Thymus (tissue), 11 donors: Measurements from ENCODE around the gene RALGAPA2. TPM values are rescaled to one million over a fixed set of nuclear protein-coding genes. Genes with fewer than 3 reads are reported as not detected.

Experiments
- DNase-seq, 9 donors: peaks; one replicate each; pipeline ENCODE4 v3.0.0-alpha.2; 2013; ENCODE audit warnings: low spot score in 9 of 9, low read depth in 6 of 9, missing footprints in 1 of 9
- H3K27ac ChIP-seq, 2 donors: one replicate each; pipeline ENCODE4 v1.5.1; 2013; ENCODE audit warnings: control low read depth in 1 of 2, low read depth in 1 of 2, low read length in 1 of 2, mild to moderate bottlenecking in 1 of 2, moderate library complexity in 1 of 2
- H3K27me3 ChIP-seq, 2 donors: one replicate each; pipeline ENCODE4 v1.5.1; 2013; ENCODE audit warnings: low read length in 1 of 2; ENCODE audit not compliant: control insufficient read depth in 2 of 2, insufficient read depth in 1 of 2
- H3K36me3 ChIP-seq, 2 donors: one replicate each; pipeline ENCODE4 v1.5.1; 2013; ENCODE audit warnings: low read length in 1 of 2, mild to moderate bottlenecking in 1 of 2, moderate library complexity in 1 of 2; ENCODE audit not compliant: control insufficient read depth in 2 of 2, insufficient read depth in 2 of 2
- H3K4me1 ChIP-seq, 2 donors: one replicate each; pipeline ENCODE4 v1.5.1; 2013; ENCODE audit warnings: low read length in 2 of 2; ENCODE audit not compliant: control insufficient read depth in 2 of 2, insufficient read depth in 2 of 2
- H3K4me3 ChIP-seq, 2 donors: one replicate each; pipeline ENCODE4 v1.5.1; 2013; ENCODE audit warnings: low read length in 2 of 2, control low read depth in 1 of 2, mild to moderate bottlenecking in 1 of 2
- H3K9me3 ChIP-seq, 2 donors: one replicate each; pipeline ENCODE4 v1.5.1; 2013; ENCODE audit warnings: low read length in 1 of 2, mild to moderate bottlenecking in 1 of 2; ENCODE audit not compliant: control insufficient read depth in 2 of 2, insufficient read depth in 1 of 2
- WGBS: extraction: QIAGEN DNeasy Blood & Tissue Kit; methylation state at CpG from one replicate; pipeline ENCODE4 v1.1.7; 2013; 5-methylcytosine and 5-hydroxymethylcytosine counted together
- polyA plus RNA-seq: library from polyadenylated mRNA; stranded (reverse); fragments of 200-250 nt; gene quantifications from one replicate; pipeline ENCODE4 v1.2.3, GENCODE V29; 2013
- total RNA-seq: library from RNA; stranded (reverse); fragments of 120-200 nt; gene quantifications from one replicate; pipeline ENCODE4 v1.2.4, GENCODE V29; 2013
- donor health status: healthy.

The RALGAPA2 gene
- total and polyA plus RNA-seq, 2 donors, result 9.0 to 10.3 TPM

DNA sequence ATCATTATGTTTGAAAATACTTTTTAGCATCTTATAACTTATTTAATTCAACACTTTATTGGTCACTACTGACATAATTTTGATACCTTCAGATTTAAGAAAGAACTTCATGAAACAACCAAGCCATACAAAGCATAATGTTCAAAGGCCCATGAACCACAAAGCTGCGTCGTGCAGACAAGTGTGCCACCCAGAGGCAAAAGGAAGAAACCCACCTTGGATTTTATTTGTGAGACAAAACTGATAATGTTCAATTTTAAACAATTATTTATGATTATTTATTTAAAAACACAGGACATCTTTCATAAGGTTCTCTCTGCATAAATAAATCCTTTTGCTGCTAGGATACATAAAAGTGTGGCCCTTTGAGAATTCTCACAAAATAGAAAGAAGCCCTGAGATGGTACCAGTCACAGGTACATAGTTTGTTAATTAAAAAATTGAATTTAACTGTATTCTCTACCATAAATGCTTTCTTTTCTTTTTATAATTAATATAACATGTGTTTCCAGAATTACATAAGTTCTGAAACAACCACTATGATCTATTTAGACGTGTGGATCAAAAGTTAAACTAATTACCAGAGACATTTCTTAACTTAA lies 143.7 kb downstream of the RALGAPA2 start:
- peaks cover 0 to 5% of the 10 kb centered on the region in 2 donors for H3K4me1 ChIP-seq
- H3K9me3 ChIP-seq, result no peaks in the 10 kb centered on the region
- H3K27me3 ChIP-seq, result no peaks in the 10 kb centered on the region
- DNase-seq, result peak in 7 of 9 donors; percentile 12 to 67 (median 21)
- no peak overlapping the region for H3K27ac ChIP-seq
- H3K4me3 ChIP-seq, result no peak overlapping the region
- 37% methylated on average over 3 of the region's 3 CpGs for WGBS
- H3K36me3 ChIP-seq, result peaks cover 0 to 3% of the 10 kb centered on the region in 2 donors

DNA sequence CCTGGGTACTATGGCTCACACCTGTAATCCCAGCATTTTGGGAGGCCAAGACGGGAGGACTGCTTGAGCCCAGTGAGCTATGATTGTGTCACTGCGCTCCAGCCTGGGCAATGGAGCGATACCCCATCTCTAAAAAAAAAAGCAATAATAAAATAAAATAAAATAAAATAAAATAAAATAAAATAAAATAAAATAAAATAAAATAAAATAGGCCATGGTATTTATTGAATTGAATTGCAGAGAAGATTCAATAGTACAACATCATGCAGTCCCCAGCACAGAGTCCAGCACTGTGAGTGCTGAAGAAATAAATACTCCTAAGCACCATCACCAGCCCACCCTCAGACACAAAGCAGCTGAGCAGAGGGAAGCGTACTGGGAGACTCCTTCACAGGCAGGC lies 144.7 kb downstream of the RALGAPA2 start:
- WGBS, result 98% methylated on average over 4 of the region's 4 CpGs
- Histone ChIP-seq H3K27me3 (no peaks in the 10 kb centered on the region), H3K9me3 (no peaks in the 10 kb centered on the region), H3K4me1 (peaks cover 0 to 5% of the 10 kb centered on the region in 2 donors), H3K27ac (no peak overlapping the region), H3K36me3 (peaks cover 0 to 3% of the 10 kb centered on the region in 2 donors), H3K4me3 (no peak overlapping the region)
- DNase-seq, result no peak

DNA sequence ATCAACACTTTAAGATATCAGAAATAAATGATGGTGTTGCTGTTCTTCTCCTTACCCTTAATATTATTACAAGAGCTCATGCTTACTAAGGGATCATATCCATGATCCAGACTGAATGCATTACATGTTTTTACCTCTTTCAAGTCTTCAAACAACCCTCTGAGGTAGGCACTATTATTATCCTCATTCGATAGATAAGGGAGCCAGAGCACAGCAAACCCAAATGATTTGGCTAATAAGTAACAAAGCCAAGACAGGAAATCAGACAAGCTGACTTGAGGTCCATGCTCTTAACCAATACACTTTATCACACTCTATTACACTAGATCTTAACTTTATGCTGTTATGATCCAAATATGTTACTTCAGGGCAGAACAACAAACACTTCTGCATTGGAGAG lies 145.9 kb downstream of the RALGAPA2 start:
- peaks cover 0 to 3% of the 10 kb centered on the region in 2 donors for H3K36me3 ChIP-seq
- 97% methylated on average over 1 of the region's 1 CpG for WGBS

DNA sequence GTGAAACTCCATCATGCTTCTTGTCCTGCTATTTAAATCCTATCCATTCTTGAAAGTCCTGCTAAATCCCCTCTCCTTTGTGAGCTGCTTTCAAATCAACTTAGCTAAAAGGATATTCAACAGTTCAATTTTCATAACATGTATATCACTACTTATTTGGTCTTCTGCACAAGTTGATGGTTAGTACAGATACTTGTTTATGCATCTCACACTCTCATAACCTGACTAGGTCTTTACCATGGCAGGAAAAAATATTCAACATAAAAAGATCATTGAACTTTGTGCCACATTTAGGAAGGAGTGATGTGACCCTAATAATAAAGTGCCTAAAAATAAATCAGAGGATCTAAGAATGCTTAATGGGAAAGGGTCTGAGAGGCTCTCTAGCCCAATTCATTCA lies 148.2 kb downstream of the RALGAPA2 start:
- no peak overlapping the region for H3K27ac ChIP-seq
- no peak overlapping the region for H3K4me3 ChIP-seq
- H3K9me3 ChIP-seq, result no peaks in the 10 kb centered on the region
- H3K27me3 ChIP-seq, result no peaks in the 10 kb centered on the region
- H3K36me3 ChIP-seq, result peaks cover 0 to 3% of the 10 kb centered on the region in 2 donors
- DNase-seq, result no peak
- peaks cover 0 to 15% of the 10 kb centered on the region in 2 donors for H3K4me1 ChIP-seq

More for the DNA sequence above, 145.9 kb downstream of the RALGAPA2 start:
- no peak overlapping the region for H3K4me3 ChIP-seq
- peaks cover 0 to 10% of the 10 kb centered on the region in 2 donors for H3K4me1 ChIP-seq
- no peaks in the 10 kb centered on the region for H3K9me3 ChIP-seq
- H3K27ac ChIP-seq, result no peak overlapping the region
- DNase-seq, result no peak
- H3K27me3 ChIP-seq, result no peaks in the 10 kb centered on the region

DNA sequence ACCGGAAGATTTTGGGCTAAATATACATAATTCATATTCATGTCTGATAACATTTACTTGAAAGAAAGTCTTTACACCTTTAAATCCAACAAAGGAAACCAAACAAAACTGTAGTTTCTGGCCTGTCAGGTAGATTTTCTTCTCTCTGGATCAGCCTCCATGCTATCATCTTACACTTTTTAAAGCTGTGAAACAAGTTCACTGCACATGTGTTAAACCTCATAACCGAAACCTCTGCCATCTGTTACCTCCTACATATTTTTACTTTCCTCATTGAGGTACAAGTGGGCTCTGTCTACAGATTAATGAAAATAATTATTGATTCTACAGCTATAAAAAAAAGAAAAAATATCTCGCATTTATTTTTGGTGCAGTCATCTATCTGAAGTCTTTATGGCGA lies 149.9 kb downstream of the RALGAPA2 start:
- Histone ChIP-seq H3K4me3 (no peak overlapping the region), H3K27me3 (no peaks in the 10 kb centered on the region), H3K36me3 (peaks cover 0 to 3% of the 10 kb centered on the region in 2 donors), H3K4me1 (peaks cover 0 to 15% of the 10 kb centered on the region in 2 donors), H3K27ac (peak overlapping the region in 1 of 2 donors; percentile 52), H3K9me3 (no peaks in the 10 kb centered on the region)
- DNase-seq, result peak in 1 of 9 donors; percentile 26
- 97% methylated on average over 4 of the region's 4 CpGs for WGBS

DNA sequence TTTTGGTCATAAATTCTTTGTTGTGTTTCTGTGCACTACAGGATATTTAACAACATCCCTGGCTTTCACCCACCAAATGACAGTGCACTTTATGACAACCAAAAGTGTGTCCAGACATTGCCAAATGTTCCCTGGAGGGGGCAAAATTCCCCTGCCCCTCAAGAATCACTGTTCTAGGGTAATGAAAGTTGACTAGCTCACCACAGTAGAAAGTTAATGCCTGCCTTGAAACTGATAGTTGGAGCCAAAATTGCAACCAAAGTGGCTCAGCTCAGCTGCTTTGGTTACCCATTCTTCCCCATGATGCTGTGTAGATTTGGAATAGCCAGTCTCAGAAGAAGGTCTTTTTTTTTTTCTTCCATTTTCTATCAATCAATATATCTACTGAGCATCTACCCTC lies 150.6 kb downstream of the RALGAPA2 start:
- peaks cover 0 to 3% of the 10 kb centered on the region in 2 donors for H3K36me3 ChIP-seq
- peaks cover 0 to 15% of the 10 kb centered on the region in 2 donors for H3K4me1 ChIP-seq
- DNase-seq, result no peak
- no peak overlapping the region for H3K4me3 ChIP-seq
- no peaks in the 10 kb centered on the region for H3K9me3 ChIP-seq
- no peaks in the 10 kb centered on the region for H3K27me3 ChIP-seq
- H3K27ac ChIP-seq, result peak overlapping the region in 1 of 2 donors; percentile 52

DNA sequence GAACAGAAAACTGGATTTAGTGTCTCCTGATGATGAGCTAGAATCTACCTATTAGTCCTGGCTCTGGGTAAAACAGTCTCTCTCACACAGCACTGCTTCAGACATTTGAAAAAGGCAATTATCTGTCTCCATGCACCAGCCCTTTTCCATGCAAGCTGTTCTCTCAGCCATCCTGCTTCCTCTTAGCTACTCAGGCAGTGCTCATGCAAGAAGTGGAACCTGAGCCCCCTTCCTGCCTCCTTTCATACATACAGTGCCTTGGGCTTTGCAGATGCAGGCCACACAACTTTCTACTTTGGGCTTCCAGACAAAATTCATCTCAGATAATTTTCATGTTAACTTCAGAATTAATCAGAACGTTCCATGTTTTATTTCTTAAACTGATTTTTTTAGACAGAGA lies 151.3 kb downstream of the RALGAPA2 start:
- no peaks in the 10 kb centered on the region for H3K27me3 ChIP-seq
- H3K27ac ChIP-seq, result peak overlapping the region in 1 of 2 donors; percentile 5
- peaks cover 0 to 15% of the 10 kb centered on the region in 2 donors for H3K4me1 ChIP-seq
- H3K4me3 ChIP-seq, result no peak overlapping the region
- no peak for DNase-seq
- H3K9me3 ChIP-seq, result no peaks in the 10 kb centered on the region
- H3K36me3 ChIP-seq, result peaks cover 0 to 3% of the 10 kb centered on the region in 2 donors
- WGBS, result 99% methylated on average over 1 of the region's 1 CpG

DNA sequence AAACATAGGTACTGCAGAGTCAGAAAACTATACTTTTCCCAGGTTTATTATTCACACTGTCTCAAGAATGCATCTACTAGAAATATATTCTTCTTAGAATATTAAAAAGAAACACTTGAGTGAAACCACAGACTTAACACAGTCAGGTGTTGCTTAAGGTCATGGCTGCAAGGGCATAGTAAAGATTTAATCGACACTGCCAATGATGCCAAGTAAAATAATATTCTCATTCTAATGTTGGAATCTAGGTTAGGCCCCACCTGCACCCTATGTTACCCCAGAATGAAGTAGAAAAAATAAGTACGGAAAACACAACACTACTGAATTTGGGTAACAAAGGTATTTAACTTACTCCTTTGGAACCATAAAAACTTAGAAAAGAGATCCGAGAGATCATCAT lies 155.0 kb downstream of the RALGAPA2 start:
- H3K36me3 ChIP-seq, result no peaks in the 10 kb centered on the region

DNA sequence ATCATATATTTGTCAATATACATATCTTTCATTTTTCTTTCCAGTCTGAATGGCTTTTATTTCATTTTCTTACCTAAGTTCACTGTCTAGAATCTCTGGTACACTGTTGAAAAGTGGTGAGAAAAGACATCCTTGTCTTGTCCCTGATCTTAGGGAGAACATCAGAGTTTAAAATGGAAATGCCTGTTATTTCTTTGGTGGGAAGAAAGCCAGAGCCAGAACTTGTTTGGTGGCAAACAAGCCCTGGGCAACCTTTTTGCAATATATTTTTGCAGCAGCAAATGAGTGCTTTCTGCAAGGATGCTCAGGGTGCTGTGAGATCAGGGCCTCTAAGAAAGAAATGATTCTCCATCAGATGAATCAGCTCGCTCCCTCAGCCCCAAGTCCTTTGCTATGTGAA lies 156.6 kb downstream of the RALGAPA2 start:
- H3K36me3 ChIP-seq, result no peaks in the 10 kb centered on the region
- peaks cover 0 to 6% of the 10 kb centered on the region in 2 donors for H3K4me1 ChIP-seq
- no peaks in the 10 kb centered on the region for H3K9me3 ChIP-seq
- H3K4me3 ChIP-seq, result no peak overlapping the region
- no peaks in the 10 kb centered on the region for H3K27me3 ChIP-seq
- 98% methylated on average over 1 of the region's 1 CpG for WGBS
- DNase-seq, result no peak
- H3K27ac ChIP-seq, result no peak overlapping the region

More for the DNA sequence above, 155.0 kb downstream of the RALGAPA2 start:
- Histone ChIP-seq H3K27me3 (no peaks in the 10 kb centered on the region), H3K4me3 (no peak overlapping the region), H3K9me3 (no peaks in the 10 kb centered on the region), H3K27ac (no peak overlapping the region), H3K4me1 (peaks cover 0 to 14% of the 10 kb centered on the region in 2 donors)
- DNase-seq, result no peak
- WGBS, result 97% methylated on average over 3 of the region's 3 CpGs
